Esophagus squamous epithelium (tissue), 4 donors: ENCODE measurements around the gene ACSL5.

Source experiments
- CTCF ChIP-seq, 6 experiments: fragments of 450-650 bp in 4 of 6; fragments of 200-600 bp in 2 of 6; sonication (generic) in 2 of 6; IDR thresholded peaks; one replicate each; pipeline ENCODE4 v1.5.1; 2016 to 2019; ENCODE audit warnings: antibody characterized with exemption in 6 of 6, mild to moderate bottlenecking in 4 of 6, moderate library complexity in 4 of 6
- POLR2A ChIP-seq, 4 donors: fragments of 450-650 bp; IDR thresholded peaks; one replicate each; pipeline ENCODE4 v1.6.1; 2017; ENCODE audit warnings: antibody characterized with exemption in 4 of 4, mild to moderate bottlenecking in 4 of 4, moderate library complexity in 3 of 4

- TF ChIP-seq POLR2A (IDR thresholded peaks at IDR 0.05) = no peak
- TF ChIP-seq CTCF (IDR thresholded peaks at IDR 0.05) = no peak
Measured at GRCh38 chr10:112442063-112442462, 68.1 kb downstream of the ACSL5 start.
